ENCODE data around the gene GJB3. TPM values are rescaled to one million over a fixed set of nuclear protein-coding genes. Genes with fewer than 3 reads are reported as not detected.

GJB3 gene
- total RNA-seq, 2 donors from 2014 or later, result not detected

- H3K27ac Mint-ChIP-seq, result no peak overlapping the region
Measured at GRCh38 chr1:34825455-34826091, 44.6 kb downstream of the GJB3 start.

GRCh38 chr1:34827341-34827941 is 46.4 kb downstream of the GJB3 start:
- no peak overlapping the region for H3K27ac Mint-ChIP-seq
- ATAC-seq (no peak), DNase-seq (ENCODE audit: low spot score in 2 of 2) (no peak)
- peaks cover 0 to 5% of the 10 kb centered on the region in 2 donors for H3K9me3 Mint-ChIP-seq
- H3K36me3 Mint-ChIP-seq, result no peaks in the 10 kb centered on the region

More at GRCh38 chr1:34825455-34826091, 44.6 kb downstream of the GJB3 start:
- H3K36me3 Mint-ChIP-seq, result no peaks in the 10 kb centered on the region
- peaks cover 0 to 5% of the 10 kb centered on the region in 2 donors for H3K9me3 Mint-ChIP-seq
- ATAC-seq (no peak), DNase-seq (ENCODE audit: low spot score in 2 of 2) (no peak)

DNA sequence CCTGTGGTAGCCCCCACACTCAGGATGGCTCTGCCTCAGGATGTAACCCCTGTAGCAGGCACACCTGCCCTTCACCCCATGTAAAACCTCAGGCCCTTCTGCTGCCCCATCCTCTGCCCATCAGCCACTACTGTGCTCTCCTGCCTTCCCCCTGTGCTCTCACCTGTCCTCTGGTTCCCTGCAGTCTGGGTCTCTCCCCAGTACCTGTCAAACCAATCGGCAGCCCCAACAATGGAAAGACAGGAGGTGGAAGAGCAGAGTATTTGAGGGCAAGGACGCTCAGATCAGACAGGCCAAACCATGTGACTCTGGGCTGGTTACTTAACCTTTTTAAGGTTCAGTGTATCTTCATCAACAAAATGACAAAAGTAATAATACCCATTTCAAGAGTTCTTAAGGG is 47.6 kb downstream of the GJB3 start:
- H3K36me3 Mint-ChIP-seq, result no peaks in the 10 kb centered on the region
- no peak overlapping the region for H3K27ac Mint-ChIP-seq
- no peak for DNase-seq (ENCODE audit: low spot score in 2 of 2)
- ATAC-seq, result no peak
- peaks cover 0 to 5% of the 10 kb centered on the region in 2 donors for H3K9me3 Mint-ChIP-seq

DNA sequence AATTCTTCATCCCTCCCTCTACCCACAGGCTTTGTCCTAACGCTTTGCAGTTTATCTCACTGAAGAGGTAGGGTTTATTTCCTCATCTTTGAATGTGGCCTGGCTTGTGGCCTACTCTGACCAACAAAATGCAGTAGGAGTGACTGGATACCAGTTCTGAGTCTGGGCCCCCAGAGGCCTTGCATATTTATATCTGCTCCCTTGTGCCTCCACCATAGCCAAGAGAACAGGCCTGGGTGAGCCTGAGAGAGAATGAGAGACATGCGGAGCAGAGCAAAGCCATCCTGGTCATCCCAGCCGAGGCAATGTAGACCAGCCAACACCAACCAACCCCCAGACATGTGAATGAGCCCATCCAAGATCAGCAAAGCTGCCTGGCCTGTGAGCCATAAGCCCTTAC is 48.2 kb downstream of the GJB3 start:
- Mint-ChIP-seq H3K27ac (peak overlapping the region in 1 of 2 donors; percentile 58), H3K36me3 (no peaks in the 10 kb centered on the region), H3K9me3 (no peaks in the 10 kb centered on the region)
- ATAC-seq (no peak), DNase-seq (ENCODE audit: low spot score in 2 of 2) (no peak)

GRCh38 chr1:34831721-34832246 is 50.8 kb downstream of the GJB3 start:
- DNase-seq (ENCODE audit: low spot score in 2 of 2) (no peak), ATAC-seq (no peak)
- Mint-ChIP-seq H3K9me3 (no peaks in the 10 kb centered on the region), H3K27ac (peak overlapping the region in 1 of 2 donors; percentile 69), H3K36me3 (no peaks in the 10 kb centered on the region)

- no peak overlapping the region for H3K27ac Mint-ChIP-seq
- ATAC-seq (no peak), DNase-seq (ENCODE audit: low spot score in 2 of 2) (no peak)
- H3K36me3 Mint-ChIP-seq, result no peaks in the 10 kb centered on the region
- H3K9me3 Mint-ChIP-seq, result no peaks in the 10 kb centered on the region
Measured at GRCh38 chr1:34833711-34834110, 52.7 kb downstream of the GJB3 start.

Other genes with a start within 250 kb of the GJB3 start
- not detected for gene GJB5, start 26.2 kb upstream of the GJB3 start, total RNA-seq
- not detected for gene GJB4, start 21.5 kb upstream of the GJB3 start, total RNA-seq
- gene GJA4, start 11.8 kb downstream of the GJB3 start, total RNA-seq, result 1 to 10 TPM in 1 of 2 donors, not detected in 1; 1.4 TPM
- 10 to 100 TPM; 48.7 to 49.1 TPM for gene SMIM12, start 78.5 kb downstream of the GJB3 start, total RNA-seq
- gene DLGAP3, start 148.4 kb downstream of the GJB3 start, total RNA-seq, result under 1 TPM; 0.71 to 0.84 TPM
- gene TMEM35B, start 204.1 kb downstream of the GJB3 start, total RNA-seq, result 10 to 100 TPM; 11.8 to 15.9 TPM